NCI-H2227 treated with DMSO at 0.1 percent for 48 hours (cell line): Measurements from ENCODE around the gene TRMT112.

ENCODE experiments used
- DNase-seq: peaks from one replicate; lab custom pipeline; 2025; lab: John Stamatoyannopoulos, UW

Gene TRMT112

GRCh38 chr11:64317325-64317960, at the start of gene TRMT112:
TRMT112 (minus strand) TSS chr11:64317559; CDS start chr11:64317526, 33 bp downstream.
- peak; percentile 95 for DNase-seq

GRCh38 chr11:64366751-64367150, 49.4 kb upstream of the TRMT112 start:
- DNase-seq = no peak

GRCh38 chr11:64364911-64365310, 47.6 kb upstream of the TRMT112 start:
- no peak for DNase-seq

DNA sequence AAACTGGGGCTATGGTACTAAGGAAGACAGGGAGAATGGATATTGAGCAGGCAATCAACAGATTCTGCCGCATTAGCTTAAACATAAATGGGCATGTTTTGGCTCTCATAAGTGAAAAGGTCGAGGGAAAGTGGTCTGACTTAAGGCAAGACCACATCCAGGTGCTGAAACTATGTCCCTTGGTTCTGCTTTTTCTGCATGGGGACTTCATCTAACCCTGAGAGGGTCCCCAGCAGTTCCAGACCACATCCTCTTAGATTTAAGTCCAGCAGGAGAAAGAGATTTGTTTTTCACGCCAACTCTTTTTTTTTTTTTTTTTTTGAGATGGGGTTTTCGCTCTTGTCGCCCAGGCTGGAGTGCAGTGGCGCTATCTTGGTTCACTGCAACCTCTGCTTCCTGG, 47.1 kb upstream of the TRMT112 start:
- no peak for DNase-seq

DNA sequence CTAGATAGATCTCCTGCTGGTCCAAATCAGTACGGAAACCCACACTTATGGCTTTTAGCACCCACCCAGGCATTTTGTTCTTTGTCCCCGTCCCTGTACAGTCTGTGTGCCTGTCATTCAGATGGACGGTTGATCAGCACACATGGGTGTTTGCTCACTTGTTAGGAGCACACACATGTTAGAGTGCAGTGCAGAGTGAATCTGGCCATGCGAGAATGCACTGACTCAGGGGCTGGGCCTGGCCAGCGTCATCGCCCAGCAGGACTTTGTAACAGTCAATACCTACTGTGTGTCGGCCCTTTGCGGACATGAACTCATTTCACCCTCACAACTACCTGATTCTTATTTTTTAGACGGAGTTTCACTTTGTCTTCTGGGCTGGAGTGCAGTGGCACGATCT, 45.0 kb upstream of the TRMT112 start:
- DNase-seq = no peak

- DNase-seq = no peak
Observed at GRCh38 chr11:64361659-64362058, 44.3 kb upstream of the TRMT112 start.

DNA sequence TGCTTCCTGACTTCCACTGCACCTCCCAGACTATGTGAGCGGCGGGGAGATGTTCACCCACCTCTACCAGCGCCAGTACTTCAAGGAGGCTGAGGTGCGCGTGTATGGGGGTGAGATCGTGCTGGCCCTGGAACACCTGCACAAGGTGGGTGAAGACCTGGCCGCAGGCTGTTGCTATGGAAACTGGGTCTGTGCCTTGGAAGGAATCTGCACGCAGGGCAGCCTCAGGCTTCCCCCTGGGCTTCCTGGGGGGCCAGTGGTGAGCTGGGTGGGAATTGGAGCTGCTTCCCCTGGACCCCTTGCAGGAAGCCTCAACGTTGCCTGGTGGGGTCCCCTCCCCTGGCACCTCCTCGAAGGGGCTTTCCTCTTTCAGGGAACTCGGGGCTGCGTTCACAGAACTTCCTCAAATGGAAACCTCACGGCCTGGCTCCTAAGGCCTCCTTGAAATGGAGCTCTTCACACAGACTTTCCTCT, 43.1 kb upstream of the TRMT112 start:
- no peak for DNase-seq

GRCh38 chr11:64359712-64360445, 42.5 kb upstream of the TRMT112 start:
- DNase-seq = no peak

GRCh38 chr11:64358907-64359711, 41.8 kb upstream of the TRMT112 start, which contains the start of gene RPS6KA4:
RPS6KA4 (plus strand) TSS chr11:64359162; CDS start chr11:64359236, 74 bp downstream.
- peak; percentile 25 for DNase-seq

DNA sequence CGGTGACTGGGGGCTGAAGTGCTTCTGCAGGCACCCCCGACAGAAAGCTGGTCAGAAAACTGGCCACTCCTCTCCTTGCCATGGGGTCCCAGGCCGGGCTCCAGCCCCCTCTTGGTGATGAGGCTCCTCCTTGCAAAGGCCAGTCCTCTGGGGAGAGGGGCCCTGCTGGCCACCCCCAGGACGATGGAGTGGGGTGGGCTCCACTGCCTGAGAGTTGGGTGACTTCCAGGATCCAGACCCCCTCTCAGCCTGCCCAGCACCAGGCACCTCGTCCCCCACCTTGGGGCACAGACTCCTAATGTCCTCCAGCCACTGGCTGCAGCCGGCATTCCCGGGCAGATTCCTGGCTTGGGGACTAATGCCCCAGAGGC, 41.2 kb upstream of the TRMT112 start:
- no peak for DNase-seq

- no peak for DNase-seq
Observed at GRCh38 chr11:64357904-64358535, 40.7 kb upstream of the TRMT112 start.

DNA sequence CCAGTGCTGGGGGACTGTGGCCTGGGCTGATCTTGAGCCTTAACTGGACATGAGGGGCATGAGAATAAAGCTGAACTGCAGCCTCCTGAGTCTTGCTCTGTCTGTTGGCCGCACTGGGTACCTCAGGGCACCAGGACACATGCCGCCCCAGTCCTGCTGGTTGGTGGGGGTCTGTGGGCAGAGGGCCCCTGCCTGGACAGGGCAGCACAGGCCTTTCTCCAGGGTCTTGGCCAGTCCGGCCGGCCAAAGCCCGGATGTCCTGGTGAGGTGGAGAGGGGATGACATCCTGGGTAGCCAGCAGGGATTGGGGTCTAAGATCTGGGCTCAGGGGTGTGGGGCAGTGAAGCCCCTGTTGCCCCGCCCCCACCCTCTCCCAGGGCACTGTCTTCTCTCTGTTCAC, 40.1 kb upstream of the TRMT112 start:
- no peak for DNase-seq

GRCh38 chr11:64356498-64357411, 39.4 kb upstream of the TRMT112 start:
- no peak for DNase-seq

GRCh38 chr11:64355078-64355940, 38.0 kb upstream of the TRMT112 start:
- no peak for DNase-seq

DNA sequence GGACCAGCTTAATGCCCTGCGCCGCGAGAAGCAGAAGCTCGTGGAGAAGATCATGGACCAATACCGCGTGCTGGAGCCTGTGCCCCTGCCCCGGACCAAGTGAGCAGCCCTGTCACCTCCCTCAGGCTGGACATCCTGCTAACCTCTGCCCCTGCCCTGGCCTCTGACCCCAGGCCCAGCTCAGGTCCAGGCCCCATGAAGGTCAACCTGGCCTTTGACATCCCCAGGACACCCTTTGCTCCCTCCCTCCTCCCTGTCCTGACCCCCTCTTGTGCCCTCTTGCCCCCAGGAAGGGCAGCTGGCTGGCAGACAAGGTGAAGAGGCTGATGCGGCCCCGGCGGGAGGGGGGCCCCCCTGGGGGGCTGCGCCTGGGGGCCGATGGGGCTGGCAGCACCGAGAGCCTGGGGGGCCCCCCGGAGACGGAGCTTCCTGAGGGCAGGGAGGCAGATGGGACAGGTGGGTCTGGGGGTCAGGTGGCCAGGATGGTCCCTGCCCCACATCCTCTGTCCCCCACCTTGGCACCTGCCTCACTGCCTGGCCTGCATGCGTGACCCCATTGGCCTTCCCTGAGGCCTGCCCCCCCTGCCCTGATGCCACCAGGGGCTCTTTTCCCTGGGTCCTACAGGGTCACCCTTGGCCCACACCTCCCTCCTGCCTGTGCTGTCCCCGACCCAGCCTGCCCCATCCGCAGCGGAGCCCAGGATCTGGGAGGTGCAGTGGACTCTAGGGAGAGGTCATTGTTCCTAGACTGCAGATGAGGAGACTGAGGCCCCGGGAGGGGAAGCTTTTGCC, 36.6 kb upstream of the TRMT112 start:
- no peak for DNase-seq

DNA sequence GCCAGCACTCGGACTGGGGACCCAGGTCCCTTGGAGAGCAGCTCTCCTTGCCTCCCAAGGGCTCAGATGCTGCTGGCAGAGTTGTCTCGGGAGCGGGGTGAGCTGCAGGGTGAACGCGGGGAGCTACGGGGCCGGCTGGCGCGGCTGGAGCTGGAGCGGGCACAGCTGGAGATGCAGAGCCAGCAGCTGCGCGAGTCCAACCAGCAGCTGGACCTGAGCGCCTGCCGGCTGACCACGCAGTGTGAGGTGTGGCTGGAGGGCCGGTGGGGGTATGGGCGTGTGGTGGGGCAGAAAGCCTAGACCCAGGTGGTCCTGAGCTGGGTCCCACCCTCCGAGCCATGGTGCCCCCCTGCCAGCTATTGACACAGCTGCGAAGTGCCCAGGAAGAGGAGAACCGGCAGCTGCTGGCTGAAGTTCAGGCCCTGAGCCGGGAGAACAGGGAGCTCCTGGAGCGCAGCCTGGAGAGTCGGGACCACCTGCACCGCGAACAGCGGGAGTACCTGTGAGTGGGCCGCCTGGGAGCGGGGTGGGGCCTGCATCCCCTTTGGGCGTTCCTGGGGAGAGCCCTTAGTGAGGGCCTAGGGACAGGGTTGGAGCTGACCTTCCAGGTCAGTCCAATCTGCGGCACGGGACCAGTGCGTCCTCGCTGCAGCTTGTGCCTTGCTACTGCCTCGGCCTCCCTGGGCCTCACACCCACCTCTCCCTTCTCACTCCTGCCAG, 35.8 kb upstream of the TRMT112 start:
- DNase-seq = no peak

- DNase-seq = no peak
Observed at GRCh38 chr11:64352099-64352994, 35.0 kb upstream of the TRMT112 start.
